ENCODE results near the gene GPR137. TPM values are rescaled to one million over a fixed set of nuclear protein-coding genes. Genes with fewer than 3 reads are reported as not detected.
"Not testable (repeated sequence)": the region's sequence is repeated elsewhere in the genome, so short reads cannot be mapped to it uniquely, and the experiment has no call there.

Gene GPR137
- total RNA-seq, 1 donor from 2014 or later: 19.9 TPM

- DNase-seq (ENCODE audit: low spot score): no peak
Measured at GRCh38 chr11:64298966-64299846, 13.6 kb downstream of the GPR137 start.

GRCh38 chr11:64299847-64300648 lies 14.4 kb downstream of the GPR137 start, which contains the start of gene CATSPERZ:
CATSPERZ (plus strand) TSS chr11:64300358; CDS start chr11:64300411, 53 bp downstream.
- DNase-seq (ENCODE audit: low spot score): no peak

- no peak for DNase-seq (ENCODE audit: low spot score)
Measured at GRCh38 chr11:64303109-64304031, 17.7 kb downstream of the GPR137 start.

GRCh38 chr11:64304032-64304315 lies 18.3 kb downstream of the GPR137 start:
- no peak for DNase-seq (ENCODE audit: low spot score)

GRCh38 chr11:64304316-64305072 lies 18.8 kb downstream of the GPR137 start:
- DNase-seq (ENCODE audit: low spot score): peak; percentile 97

GRCh38 chr11:64305075-64305690 lies 19.5 kb downstream of the GPR137 start, which contains the start of gene ESRRA:
ESRRA (plus strand) TSS chr11:64305524; CDS start chr11:64307180, 1,656 bp downstream.
- peak; percentile 100 for DNase-seq (ENCODE audit: low spot score)

- DNase-seq (ENCODE audit: low spot score): no peak
Measured at GRCh38 chr11:64305691-64306562, 20.3 kb downstream of the GPR137 start.

- no peak for DNase-seq (ENCODE audit: low spot score)
Measured at GRCh38 chr11:64306563-64306875, 20.9 kb downstream of the GPR137 start.

- no peak for DNase-seq (ENCODE audit: low spot score)
Measured at GRCh38 chr11:64306876-64307622, 21.4 kb downstream of the GPR137 start.

- not testable (repeated sequence) for DNase-seq (ENCODE audit: low spot score)
Measured at GRCh38 chr11:64307795-64308194, 22.1 kb downstream of the GPR137 start.

- no peak for DNase-seq (ENCODE audit: low spot score)
Measured at GRCh38 chr11:64312947-64313346, 27.3 kb downstream of the GPR137 start.

- no peak for DNase-seq (ENCODE audit: low spot score)
Measured at GRCh38 chr11:64313491-64314145, 28.0 kb downstream of the GPR137 start.

- no peak for DNase-seq (ENCODE audit: low spot score)
Measured at GRCh38 chr11:64314146-64314804, 28.6 kb downstream of the GPR137 start.

- DNase-seq (ENCODE audit: low spot score): no peak
Measured at GRCh38 chr11:64314805-64315561, 29.3 kb downstream of the GPR137 start.

GRCh38 chr11:64315667-64316526 lies 30.2 kb downstream of the GPR137 start:
- not testable (repeated sequence) for DNase-seq (ENCODE audit: low spot score)
